ENCODE results near the gene MAP3K3.

Gene MAP3K3

DNA sequence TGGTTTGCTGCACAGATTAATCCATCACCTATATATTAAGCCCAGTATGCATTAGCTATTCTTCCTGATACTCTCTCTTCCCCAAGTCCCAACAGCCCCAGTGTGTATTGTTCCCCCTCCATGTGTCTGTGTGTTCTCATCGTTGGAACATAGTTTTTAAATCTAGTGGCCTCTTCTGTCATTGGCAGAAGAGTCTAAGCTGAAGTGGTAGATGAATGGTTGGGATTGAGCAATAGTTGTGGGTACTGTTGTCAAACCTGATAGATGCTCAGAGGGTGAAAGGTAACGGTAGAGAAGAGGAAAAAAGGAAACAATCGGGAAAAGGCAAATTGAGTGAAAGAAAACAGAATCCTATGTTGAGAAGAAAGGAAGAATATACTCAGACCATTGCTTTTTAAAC lies 29.9 kb downstream of the MAP3K3 start:
- DNase-seq (ENCODE audit: low spot score) = no peak
- peaks cover 30% of the 10 kb centered on the region for H3K36me3 ChIP-seq (ENCODE audit: low read depth)

DNA sequence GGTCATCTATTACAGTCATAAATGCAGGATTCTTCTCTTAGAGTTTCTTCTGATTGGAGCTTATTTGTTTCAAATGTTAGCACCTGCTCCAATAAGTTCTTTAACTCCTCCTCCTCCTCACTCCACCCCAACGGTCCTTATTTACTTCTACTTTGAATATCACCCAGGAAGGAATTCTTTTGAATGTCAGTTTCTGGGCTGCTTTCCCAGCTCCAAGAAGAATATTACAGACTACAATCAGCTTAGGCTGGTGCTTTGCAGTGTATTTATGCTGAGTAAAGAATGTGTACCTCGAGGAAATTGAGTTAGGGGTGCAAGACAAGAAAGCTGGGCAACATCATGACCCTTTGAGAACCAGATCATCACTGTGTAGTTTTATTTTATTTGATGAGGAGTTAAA lies 30.8 kb downstream of the MAP3K3 start:
- TF ChIP-seq, protein P1, sequence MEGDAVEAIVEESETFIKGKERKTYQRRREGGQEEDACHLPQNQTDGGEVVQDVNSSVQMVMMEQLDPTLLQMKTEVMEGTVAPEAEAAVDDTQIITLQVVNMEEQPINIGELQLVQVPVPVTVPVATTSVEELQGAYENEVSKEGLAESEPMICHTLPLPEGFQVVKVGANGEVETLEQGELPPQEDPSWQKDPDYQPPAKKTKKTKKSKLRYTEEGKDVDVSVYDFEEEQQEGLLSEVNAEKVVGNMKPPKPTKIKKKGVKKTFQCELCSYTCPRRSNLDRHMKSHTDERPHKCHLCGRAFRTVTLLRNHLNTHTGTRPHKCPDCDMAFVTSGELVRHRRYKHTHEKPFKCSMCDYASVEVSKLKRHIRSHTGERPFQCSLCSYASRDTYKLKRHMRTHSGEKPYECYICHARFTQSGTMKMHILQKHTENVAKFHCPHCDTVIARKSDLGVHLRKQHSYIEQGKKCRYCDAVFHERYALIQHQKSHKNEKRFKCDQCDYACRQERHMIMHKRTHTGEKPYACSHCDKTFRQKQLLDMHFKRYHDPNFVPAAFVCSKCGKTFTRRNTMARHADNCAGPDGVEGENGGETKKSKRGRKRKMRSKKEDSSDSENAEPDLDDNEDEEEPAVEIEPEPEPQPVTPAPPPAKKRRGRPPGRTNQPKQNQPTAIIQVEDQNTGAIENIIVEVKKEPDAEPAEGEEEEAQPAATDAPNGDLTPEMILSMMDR (IDR thresholded peaks at IDR 0.05; ENCODE audit: poor library complexity, severe bottlenecking) = no peak
- Histone ChIP-seq H3K4me1 (ENCODE audit: insufficient read depth, poor library complexity, severe bottlenecking) (no peaks in the 10 kb centered on the region), H3K9me3 (ENCODE audit: severe bottlenecking) (no peaks in the 10 kb centered on the region), H3K36me3 (ENCODE audit: low read depth) (peaks cover 34% of the 10 kb centered on the region), H3K4me3 (ENCODE audit: severe bottlenecking) (no peak overlapping the region), H3K27me3 (ENCODE audit: insufficient read depth, poor library complexity, severe bottlenecking) (no peaks in the 10 kb centered on the region), H3K27ac (ENCODE audit: poor library complexity, severe bottlenecking) (no peak overlapping the region)
- no peak for ATAC-seq (ENCODE audit: low read depth)
- no peak for DNase-seq (ENCODE audit: low spot score)

More for the DNA sequence above, 29.9 kb downstream of the MAP3K3 start:
- Histone ChIP-seq H3K27me3 (ENCODE audit: insufficient read depth, poor library complexity, severe bottlenecking) (no peaks in the 10 kb centered on the region), H3K4me3 (ENCODE audit: severe bottlenecking) (no peak overlapping the region), H3K27ac (ENCODE audit: poor library complexity, severe bottlenecking) (no peak overlapping the region), H3K4me1 (ENCODE audit: insufficient read depth, poor library complexity, severe bottlenecking) (no peaks in the 10 kb centered on the region), H3K9me3 (ENCODE audit: severe bottlenecking) (no peaks in the 10 kb centered on the region)
- ATAC-seq (ENCODE audit: low read depth) = no peak
- TF ChIP-seq, protein P1 (IDR thresholded peaks at IDR 0.05; ENCODE audit: poor library complexity, severe bottlenecking) = no peak

DNA sequence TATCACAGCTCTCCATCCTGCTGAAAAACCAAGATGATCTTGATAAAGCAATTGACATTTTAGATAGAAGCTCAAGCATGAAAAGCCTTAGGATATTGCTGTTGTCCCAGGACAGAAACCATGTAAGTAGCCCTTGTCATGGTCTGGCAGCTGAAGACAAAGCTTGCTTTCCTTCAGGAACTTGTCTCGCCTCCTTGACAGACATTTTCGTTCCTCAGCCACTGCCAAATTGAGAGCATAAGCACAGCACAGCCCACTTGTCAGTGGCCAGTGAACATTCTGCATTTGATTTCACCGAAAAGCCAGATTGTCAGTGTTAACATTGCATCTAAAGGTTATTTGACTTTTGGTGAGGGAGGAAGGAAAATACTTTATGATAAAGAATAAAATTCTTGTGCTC lies 35.6 kb downstream of the MAP3K3 start:
- TF ChIP-seq, protein P1 (IDR thresholded peaks at IDR 0.05; ENCODE audit: poor library complexity, severe bottlenecking) = no peak
- Histone ChIP-seq H3K27ac (ENCODE audit: poor library complexity, severe bottlenecking) (no peak overlapping the region), H3K4me3 (ENCODE audit: severe bottlenecking) (no peak overlapping the region), H3K4me1 (ENCODE audit: insufficient read depth, poor library complexity, severe bottlenecking) (no peaks in the 10 kb centered on the region), H3K9me3 (ENCODE audit: severe bottlenecking) (no peaks in the 10 kb centered on the region), H3K27me3 (ENCODE audit: insufficient read depth, poor library complexity, severe bottlenecking) (no peaks in the 10 kb centered on the region), H3K36me3 (ENCODE audit: low read depth) (peaks cover 30% of the 10 kb centered on the region)
- no peak for ATAC-seq (ENCODE audit: low read depth)
- DNase-seq (ENCODE audit: low spot score) = no peak

DNA sequence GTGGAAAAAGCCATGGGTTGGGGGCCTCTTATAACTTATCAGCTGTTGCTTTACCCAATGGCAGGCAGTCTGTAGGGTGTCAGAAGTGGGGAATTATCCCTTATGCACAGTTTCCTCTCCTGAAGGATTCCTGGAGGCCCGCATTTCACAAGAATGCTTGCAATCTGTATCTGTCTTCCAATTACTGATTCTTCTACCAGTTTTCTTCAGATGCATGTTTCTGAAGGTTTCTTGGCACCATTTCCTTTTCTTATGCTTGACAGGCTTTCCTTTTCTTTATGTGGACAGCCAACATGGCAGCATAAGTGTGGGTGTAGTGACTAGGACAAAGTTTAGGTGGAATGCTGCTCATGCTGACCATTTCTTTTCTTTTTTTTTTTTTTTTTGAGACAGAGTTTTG lies 36.1 kb downstream of the MAP3K3 start:
- TF ChIP-seq, protein P1 (IDR thresholded peaks at IDR 0.05; ENCODE audit: poor library complexity, severe bottlenecking) = no peak
- no peak overlapping the region for H3K4me3 ChIP-seq (ENCODE audit: severe bottlenecking)
- no peaks in the 10 kb centered on the region for H3K27me3 ChIP-seq (ENCODE audit: insufficient read depth, poor library complexity, severe bottlenecking)
- peaks cover 24% of the 10 kb centered on the region for H3K36me3 ChIP-seq (ENCODE audit: low read depth)
- no peak overlapping the region for H3K27ac ChIP-seq (ENCODE audit: poor library complexity, severe bottlenecking)
- no peak for DNase-seq (ENCODE audit: low spot score)
- H3K9me3 ChIP-seq (ENCODE audit: severe bottlenecking) = no peaks in the 10 kb centered on the region
- H3K4me1 ChIP-seq (ENCODE audit: insufficient read depth, poor library complexity, severe bottlenecking) = no peaks in the 10 kb centered on the region
- no peak for ATAC-seq (ENCODE audit: low read depth)

DNA sequence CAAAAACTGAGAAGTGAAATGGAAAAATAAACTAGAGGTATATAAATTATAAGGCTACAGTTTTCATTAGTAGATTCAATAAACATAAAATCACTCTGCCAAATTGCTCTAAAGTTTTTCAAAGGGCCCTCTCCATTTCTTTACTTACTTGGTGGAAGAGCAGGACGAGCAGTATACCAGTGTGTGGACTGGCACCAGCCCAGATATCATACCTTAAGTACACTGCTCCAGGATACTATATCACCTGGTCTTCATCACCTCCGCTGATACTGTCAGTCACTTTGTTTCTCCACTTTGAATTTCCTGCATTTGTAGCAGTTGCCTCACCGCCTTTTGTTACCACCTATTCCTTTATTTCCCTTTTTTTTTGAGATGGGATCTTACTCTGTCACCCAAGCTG lies 37.6 kb downstream of the MAP3K3 start:
- TF ChIP-seq, protein P1 (IDR thresholded peaks at IDR 0.05; ENCODE audit: poor library complexity, severe bottlenecking) = no peak
- Histone ChIP-seq H3K4me3 (ENCODE audit: severe bottlenecking) (no peak overlapping the region), H3K36me3 (ENCODE audit: low read depth) (peaks cover 11% of the 10 kb centered on the region), H3K27me3 (ENCODE audit: insufficient read depth, poor library complexity, severe bottlenecking) (no peaks in the 10 kb centered on the region), H3K9me3 (ENCODE audit: severe bottlenecking) (no peaks in the 10 kb centered on the region), H3K27ac (ENCODE audit: poor library complexity, severe bottlenecking) (no peak overlapping the region), H3K4me1 (ENCODE audit: insufficient read depth, poor library complexity, severe bottlenecking) (no peaks in the 10 kb centered on the region)
- ATAC-seq (ENCODE audit: low read depth) (no peak), DNase-seq (ENCODE audit: low spot score) (no peak)

Measured in RWPE2 (cell line).